GM18873 (cell line): ENCODE measurements around the gene TMEM233.
"Not testable (repeated sequence)": the region's sequence is repeated elsewhere in the genome, so short reads cannot be mapped to it uniquely, and the experiment has no call there.

ENCODE experiments used
- ATAC-seq: cut with Tn5 transposase; IDR thresholded peaks from one replicate; pipeline ENCODE4 v1.9.1; 2021; ENCODE audit warnings: mild to moderate bottlenecking, moderate library complexity, moderate number of reproducible peaks; ENCODE audit not compliant: unreplicated experiment, low FRiP score

Gene TMEM233

DNA sequence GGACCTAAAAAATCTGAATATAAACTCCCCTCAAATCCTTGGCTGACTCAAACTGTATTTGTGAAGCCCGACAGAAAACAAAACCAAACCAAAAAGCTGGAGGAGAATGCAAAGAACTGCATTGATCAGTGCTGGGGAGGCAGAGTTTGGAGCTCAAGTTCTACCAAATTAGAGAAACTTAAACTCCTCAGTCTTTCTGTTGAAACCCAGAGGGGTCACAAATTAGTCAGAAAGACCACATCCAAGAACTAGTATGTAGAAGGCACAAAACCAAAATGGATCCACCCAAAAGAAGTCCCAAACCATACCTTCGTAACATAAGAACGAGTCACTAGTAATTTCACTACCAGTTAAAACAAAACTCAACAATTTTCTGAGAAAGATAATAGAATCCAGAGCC lies 59.1 kb downstream of the TMEM233 start:
- ATAC-seq, result no peak

DNA sequence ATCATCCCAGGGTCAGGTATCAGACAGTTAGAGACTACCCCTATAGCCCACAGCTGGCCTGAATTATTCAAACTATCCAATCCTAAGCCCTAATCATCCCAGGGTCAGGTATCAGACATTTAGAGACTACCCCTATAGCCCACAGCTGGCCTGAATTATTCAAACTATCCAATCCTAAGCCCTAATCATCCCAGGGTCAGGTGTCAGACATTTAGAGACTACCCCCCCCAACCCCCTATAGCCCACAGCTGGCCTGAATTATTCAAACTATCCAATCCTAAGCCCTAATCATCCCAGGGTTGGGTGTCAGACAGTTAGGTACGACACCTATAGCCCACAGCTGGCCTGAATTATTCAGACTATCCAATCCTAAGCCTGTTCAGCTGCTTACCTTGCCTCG lies 63.4 kb downstream of the TMEM233 start:
- not testable (repeated sequence) for ATAC-seq

DNA sequence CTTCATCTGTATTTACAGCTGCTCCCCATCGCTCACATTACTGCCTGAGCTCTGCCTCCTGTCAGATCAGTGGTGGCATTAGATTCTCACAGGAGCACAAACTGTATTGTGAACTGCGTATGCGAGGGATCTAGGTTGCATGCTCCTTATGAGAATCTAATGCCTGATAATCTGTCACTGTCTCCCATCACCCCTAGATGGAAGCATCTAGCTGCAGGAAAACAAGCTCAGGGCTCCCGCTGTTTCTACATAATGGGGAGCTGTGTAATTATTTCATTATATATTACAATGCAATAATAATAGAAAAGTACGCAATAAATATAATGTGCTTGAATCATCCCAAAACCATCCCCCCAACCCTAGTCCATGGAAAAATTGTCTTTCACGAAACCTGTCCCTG lies 64.6 kb downstream of the TMEM233 start:
- ATAC-seq, result not testable (repeated sequence)

- no peak for ATAC-seq
Measured at GRCh38 chr12:119659289-119659897, 65.8 kb downstream of the TMEM233 start.

DNA sequence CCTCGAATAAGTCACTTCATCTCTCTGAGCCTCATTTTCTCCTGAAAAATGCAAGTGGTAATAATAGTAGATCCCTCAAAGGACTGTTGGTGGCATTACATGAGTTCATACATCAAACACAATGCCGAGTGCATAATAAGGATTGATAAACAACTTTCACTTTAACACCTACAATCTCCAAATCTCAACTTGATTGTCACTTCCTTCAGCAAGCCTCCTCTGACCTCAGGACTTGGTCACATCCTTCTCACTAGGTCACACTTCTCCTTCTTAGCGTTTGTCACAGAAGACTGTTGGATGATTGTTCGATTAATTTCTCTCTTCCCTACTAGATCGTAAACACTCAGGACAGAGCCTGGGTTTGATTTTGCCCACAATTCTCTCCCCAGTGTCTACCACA lies 66.5 kb downstream of the TMEM233 start:
- no peak for ATAC-seq

GRCh38 chr12:119661882-119662281 lies 68.3 kb downstream of the TMEM233 start:
- ATAC-seq, result no peak

DNA sequence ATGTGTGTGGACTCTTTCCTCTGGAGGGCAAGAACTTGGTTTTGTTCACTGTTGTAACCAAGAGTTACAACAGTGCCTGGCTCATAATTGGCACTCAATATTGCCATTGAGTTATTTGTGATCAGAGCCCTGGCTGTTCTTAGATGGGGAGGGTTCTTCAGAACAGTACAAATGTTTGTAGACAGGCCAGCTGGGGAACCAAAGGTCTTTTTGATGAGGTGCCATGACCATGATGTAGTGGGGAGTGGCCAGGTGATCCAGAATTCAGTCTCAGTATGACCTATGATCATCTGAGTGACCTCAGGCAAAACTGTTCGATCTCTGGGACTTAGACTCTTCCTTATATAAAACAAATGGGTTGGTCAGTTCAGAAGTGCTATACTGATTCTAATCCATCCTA lies 71.1 kb downstream of the TMEM233 start:
- no peak for ATAC-seq

DNA sequence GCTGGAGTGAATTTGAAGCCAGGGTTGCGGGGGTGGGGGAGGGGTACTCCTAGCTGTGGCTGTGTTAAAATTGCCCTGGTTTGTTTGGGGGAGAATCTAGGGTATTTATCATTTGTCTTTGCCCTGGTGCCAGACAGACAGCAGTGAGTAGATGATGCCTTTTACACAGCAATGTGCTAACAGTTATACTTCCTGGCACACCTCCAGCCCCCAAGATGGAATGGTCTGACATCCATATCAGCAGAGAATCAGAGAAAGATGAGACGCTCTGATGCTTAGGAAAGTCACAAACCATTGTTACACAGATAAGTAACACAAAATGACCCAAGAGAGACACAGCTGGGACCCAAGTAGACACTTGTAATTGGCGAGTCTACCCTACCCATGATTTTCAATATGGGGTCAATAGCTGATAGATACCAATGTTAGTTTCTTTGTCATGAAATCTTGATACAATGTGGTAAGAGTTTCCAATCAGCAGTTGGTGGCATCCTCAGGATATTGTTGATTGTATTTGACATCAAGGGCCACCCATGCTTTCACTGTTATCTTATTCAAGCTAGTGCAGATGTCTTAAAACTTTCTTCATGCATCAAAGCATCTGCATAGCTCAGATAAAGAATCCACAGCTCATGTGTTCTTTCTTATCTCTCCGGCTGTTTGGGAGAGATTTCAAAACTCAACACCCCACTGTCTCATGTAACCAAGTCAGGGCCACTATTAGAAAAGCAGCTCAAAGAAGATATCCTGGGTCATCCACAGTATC lies 71.8 kb downstream of the TMEM233 start:
- no peak for ATAC-seq

- ATAC-seq, result no peak
Measured at GRCh38 chr12:119666226-119666795, 72.7 kb downstream of the TMEM233 start.

DNA sequence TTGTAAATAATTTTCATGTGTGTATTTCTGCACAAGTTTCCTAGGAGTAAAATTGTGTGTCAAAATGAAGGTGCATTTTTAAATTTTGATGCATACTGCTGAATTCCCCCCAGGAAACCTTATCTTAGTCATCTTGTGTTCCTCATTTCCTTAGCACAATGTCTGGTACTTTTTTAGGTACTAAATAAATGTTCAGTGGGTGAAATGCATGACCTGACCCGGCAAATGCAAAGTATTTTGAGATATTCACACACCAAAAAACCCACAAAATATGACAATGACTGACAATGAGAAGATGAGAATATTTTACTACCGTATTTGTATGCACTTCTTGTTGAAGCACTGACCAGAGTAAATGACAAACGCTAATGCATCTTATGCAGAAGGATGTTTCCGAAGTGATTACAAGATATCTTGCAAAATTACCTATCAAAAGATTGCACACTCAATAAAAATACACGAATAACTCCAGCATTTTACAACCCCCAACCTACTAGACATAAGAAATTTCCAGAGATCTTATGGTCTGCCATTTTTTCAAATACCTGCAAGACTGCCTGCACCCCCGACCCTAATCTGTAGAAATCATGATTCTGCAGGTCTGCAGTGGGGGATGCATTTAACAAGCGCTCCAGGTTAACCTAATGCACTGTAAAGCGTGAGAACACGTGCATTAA lies 73.5 kb downstream of the TMEM233 start:
- ATAC-seq, result no peak

DNA sequence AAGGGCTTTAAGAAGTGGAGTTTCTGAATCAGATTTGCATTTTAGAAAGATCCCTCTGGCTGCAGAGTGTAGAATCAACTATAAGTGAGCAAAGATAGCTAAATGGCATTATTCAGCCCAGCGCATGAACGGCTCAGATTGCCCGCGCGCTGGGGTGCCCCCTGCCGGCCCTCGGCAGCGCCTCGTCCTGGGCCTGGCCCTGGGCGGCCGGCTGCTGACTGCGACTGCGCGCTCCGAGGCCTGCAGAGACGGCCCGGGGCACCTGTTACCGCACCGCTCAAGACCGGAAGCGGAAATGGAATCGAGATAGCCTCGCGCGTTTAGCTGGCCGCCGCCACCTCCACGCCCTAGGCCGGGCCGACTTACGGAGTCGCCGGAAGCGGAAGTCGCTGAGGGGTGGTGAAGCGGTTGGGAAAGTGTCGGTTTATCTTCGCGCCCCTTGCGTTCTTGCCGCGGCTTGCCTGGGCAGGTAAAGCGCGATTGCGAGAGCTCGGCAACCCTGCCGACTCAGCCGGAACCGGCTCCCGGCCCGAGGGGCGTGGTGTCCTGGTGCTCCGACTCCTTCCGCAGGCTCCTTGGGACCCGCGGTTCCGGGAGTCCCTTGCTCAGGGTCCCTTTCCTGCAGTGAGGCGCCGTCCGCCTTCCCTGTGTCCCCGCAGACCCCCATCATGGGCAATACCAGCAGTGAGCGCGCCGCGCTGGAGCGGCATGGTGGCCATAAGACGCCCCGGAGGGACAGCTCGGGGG lies 74.2 kb downstream of the TMEM233 start, which contains the start of gene PRKAB1:
Gene PRKAB1 (plus strand): TSS at position 557 of the 747 bp plus-strand sequence. CDS start 112 bp downstream, at position 669.
- ATAC-seq, result peak; percentile 95

GRCh38 chr12:119668324-119668841 lies 74.8 kb downstream of the TMEM233 start:
- ATAC-seq, result no peak

GRCh38 chr12:119669744-119670472 lies 76.3 kb downstream of the TMEM233 start:
- no peak for ATAC-seq

DNA sequence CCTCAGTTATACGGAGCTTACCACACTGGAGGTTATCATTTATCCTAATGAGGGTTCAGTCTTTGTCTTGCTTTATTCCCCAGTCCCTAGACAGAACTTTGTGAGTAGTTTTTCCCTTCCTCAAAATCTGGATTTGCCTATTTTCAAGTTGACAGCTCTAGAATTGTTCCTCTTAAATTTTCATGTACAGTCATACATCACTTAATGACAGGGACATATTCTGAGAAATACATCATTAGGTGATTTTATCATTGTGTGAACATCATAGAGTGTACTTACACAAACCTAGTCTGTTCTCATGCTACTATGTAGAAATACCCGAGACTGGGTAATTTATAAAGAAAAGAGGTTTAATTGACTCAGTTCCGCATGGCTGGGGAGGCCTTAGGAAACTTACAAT lies 77.5 kb downstream of the TMEM233 start:
- no peak for ATAC-seq

- ATAC-seq, result no peak
Measured at GRCh38 chr12:119672194-119672593, 78.6 kb downstream of the TMEM233 start.

GRCh38 chr12:119673634-119674033 lies 80.1 kb downstream of the TMEM233 start:
- ATAC-seq, result no peak

DNA sequence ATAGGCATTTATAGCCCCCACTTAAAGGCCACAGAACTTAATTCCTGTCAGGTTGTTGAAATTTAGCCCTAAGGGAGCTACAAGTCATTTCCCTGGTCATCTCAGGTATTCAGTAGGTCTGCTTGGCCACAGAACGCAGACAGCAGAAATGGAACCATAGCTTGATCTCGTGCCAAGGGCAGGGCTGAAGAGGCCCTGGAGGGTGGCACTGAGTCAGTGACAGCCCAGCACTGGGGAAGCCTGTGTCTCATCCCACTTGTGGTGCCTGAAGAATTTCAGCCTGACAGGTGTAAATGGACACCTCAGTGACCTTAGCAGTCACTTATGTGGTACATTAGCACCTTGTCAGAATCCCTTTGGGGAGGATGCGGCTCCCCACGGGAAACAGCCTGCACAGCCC lies 81.0 kb downstream of the TMEM233 start:
- ATAC-seq, result no peak

DNA sequence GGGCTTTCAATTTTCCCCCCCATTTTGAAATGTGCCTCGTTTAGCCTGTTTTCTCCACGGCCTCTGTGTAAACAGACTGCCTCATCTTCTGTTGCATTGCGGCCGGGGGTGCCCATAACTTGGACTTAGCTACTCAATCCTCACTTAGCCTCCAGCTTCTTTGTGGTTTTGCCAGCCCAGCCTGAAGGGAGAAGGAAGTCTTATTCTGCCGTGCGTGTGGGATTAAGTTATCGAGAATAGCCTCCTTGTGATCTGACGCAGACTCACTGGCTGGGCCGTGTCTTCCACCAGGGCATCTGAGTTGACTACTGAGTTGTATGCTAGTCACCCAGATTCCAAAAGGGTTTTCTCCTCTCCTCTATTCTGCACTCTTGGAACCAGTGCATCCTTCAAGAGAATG lies 82.4 kb downstream of the TMEM233 start:
- ATAC-seq, result no peak

DNA sequence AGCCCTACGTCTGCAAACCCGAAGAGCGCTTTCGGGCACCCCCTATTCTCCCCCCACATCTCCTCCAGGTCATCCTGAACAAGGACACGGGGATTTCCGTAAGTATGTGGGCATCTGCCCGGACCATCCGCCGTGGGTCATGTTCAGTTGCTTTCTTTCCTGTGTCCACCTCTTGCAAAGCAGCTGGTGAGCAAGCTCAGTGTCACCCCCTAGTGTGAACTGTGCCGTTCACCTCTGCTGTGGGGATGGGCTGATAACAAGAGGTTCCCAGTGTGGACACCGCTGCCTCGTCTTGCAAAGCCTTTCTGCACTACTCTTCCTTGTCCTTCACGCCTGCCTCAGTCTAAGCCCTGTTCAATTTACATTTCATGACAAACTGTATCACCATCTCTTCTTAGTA lies 83.0 kb downstream of the TMEM233 start:
- no peak for ATAC-seq

DNA sequence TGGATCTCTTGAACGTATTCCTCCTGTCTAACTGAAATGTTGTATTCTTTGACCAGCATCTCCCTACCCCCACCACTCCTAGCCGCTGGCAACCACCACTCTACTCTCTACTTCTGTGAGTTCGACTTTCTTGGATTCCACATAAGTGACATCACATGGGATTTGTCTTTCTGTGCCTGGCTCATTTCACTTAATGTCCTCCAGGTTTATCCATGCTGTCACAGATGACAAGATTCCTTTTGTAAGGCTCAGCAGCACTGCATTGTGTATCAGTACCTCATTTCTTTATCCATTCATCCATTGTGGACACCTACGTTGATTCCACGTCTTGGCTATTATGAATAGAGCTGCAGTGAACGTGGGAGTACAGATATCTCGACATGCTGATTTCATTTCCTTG lies 84.9 kb downstream of the TMEM233 start:
- ATAC-seq, result no peak
